Stimulated activated CD8-positive, alpha-beta memory T cell treated with anti-CD3 and anti-CD28 coated beads, Interleukin-7, amount 100 ng/mL, for 24 hours (primary cell): ENCODE measurements around the gene GAB1.

Experiments used
- DNase-seq: peaks from one replicate; pipeline ENCODE4 v3.0.0-alpha.2; 2020; ENCODE audit warnings: low read depth

GAB1 gene

GRCh38 chr4:143358923-143359643 lies 22.4 kb downstream of the GAB1 start:
- DNase-seq: no peak

GRCh38 chr4:143359644-143360193 lies 23.0 kb downstream of the GAB1 start:
- DNase-seq: no peak

- DNase-seq: no peak
These were observed 24.4 kb downstream of the GAB1 start for GRCh38 chr4:143360838-143361625.

- no peak for DNase-seq
These were observed 25.8 kb downstream of the GAB1 start for GRCh38 chr4:143362349-143363046.

- no peak for DNase-seq
These were observed 26.7 kb downstream of the GAB1 start for GRCh38 chr4:143363332-143363731.

GRCh38 chr4:143364063-143364462 lies 27.4 kb downstream of the GAB1 start:
- DNase-seq: no peak

GRCh38 chr4:143367863-143368262 lies 31.2 kb downstream of the GAB1 start:
- no peak for DNase-seq

GRCh38 chr4:143369552-143369951 lies 32.9 kb downstream of the GAB1 start:
- DNase-seq: no peak

- no peak for DNase-seq
These were observed 35.6 kb downstream of the GAB1 start for GRCh38 chr4:143372093-143372915.

GRCh38 chr4:143374255-143374654 lies 37.6 kb downstream of the GAB1 start:
- DNase-seq: no peak

- DNase-seq: no peak
These were observed 38.1 kb downstream of the GAB1 start for GRCh38 chr4:143374771-143375170.

- DNase-seq: no peak
These were observed 38.8 kb downstream of the GAB1 start for GRCh38 chr4:143375326-143376073.

- DNase-seq: no peak
These were observed 41.0 kb downstream of the GAB1 start for GRCh38 chr4:143377611-143378099.

GRCh38 chr4:143380629-143381028 lies 44.0 kb downstream of the GAB1 start:
- no peak for DNase-seq

GRCh38 chr4:143381189-143382118 lies 44.8 kb downstream of the GAB1 start:
- no peak for DNase-seq

- DNase-seq: no peak
These were observed 45.9 kb downstream of the GAB1 start for GRCh38 chr4:143382596-143382995.

- DNase-seq: no peak
These were observed 46.4 kb downstream of the GAB1 start for GRCh38 chr4:143383005-143383574.

GRCh38 chr4:143384381-143384994 lies 47.8 kb downstream of the GAB1 start:
- no peak for DNase-seq

GRCh38 chr4:143386812-143387211 lies 50.1 kb downstream of the GAB1 start:
- DNase-seq: no peak
